ENCODE data around the gene DUXA.
"Not testable (repeated sequence)": the region's sequence is repeated elsewhere in the genome, so short reads cannot be mapped to it uniquely, and the experiment has no call there.

The DUXA gene

GRCh38 chr19:57167385-57167784 is at the start of gene DUXA:
Gene DUXA, minus strand, starts transcription at chr19:57167485. Its CDS starts 42 bp downstream, at chr19:57167443.
- DNase-seq, result no peak

- DNase-seq, result no peak
Measured at GRCh38 chr19:57212109-57212508, 44.8 kb upstream of the DUXA start.

DNA sequence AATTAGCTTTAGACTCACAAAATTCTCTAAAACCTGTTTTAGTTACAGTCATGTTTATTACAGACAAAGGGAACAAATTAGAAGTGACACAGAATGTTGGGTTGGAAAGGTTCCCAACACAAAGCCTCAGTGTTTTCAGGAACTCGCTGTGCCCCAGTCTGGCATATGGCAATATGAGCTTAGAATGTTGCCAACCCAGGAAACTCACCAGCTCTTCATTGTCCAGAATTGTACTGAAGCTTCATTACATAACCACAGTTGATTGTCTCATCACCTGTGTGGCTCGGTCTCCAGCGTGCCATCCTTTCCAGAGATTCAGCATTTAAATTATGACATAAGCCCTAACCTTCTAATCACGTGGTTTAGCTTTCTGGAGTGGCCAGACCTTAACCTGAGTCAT is 43.1 kb upstream of the DUXA start:
- DNase-seq, result no peak

DNA sequence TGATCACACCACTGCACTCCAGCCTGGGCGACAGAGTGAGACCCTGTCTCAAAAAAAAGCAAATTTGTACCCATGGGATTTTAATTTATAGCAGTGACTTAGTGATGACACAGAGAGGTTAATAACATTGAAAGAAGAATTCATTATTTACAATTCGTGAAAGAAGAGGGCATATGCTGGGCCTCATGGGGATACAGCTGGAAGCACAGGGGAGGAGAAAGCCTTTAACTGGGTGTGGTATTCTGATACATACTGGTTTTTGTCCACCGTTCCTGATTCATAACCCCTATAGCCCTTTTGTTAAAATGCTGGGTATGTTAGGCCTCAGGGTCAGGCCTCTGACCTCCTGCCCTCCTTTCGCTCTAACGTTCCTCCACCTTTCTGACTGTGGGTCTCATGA is 34.9 kb upstream of the DUXA start:
- DNase-seq, result no peak

GRCh38 chr19:57197874-57198273 is 30.6 kb upstream of the DUXA start:
- peak; percentile 25 for DNase-seq

DNA sequence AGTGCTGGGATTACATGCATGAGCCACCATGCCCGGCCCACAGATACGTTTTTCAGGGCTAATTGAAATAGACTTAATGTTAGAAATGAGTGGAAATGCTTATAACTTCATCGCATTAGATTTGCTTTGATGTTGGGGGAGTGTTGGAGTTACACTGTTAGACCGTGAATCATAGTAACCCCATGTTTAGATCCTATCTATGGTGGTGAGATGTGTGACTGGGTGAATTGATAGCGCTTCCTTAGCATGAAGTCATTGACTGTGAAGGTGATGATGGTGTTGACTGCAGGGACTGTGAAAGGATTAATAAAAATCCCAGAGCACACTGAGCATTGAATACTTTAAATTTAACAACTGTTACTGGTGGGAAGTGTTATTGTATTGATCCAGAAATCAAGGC is 25.7 kb upstream of the DUXA start:
- no peak for DNase-seq

- no peak for DNase-seq
Measured at GRCh38 chr19:57192077-57192420, 24.8 kb upstream of the DUXA start.

DNA sequence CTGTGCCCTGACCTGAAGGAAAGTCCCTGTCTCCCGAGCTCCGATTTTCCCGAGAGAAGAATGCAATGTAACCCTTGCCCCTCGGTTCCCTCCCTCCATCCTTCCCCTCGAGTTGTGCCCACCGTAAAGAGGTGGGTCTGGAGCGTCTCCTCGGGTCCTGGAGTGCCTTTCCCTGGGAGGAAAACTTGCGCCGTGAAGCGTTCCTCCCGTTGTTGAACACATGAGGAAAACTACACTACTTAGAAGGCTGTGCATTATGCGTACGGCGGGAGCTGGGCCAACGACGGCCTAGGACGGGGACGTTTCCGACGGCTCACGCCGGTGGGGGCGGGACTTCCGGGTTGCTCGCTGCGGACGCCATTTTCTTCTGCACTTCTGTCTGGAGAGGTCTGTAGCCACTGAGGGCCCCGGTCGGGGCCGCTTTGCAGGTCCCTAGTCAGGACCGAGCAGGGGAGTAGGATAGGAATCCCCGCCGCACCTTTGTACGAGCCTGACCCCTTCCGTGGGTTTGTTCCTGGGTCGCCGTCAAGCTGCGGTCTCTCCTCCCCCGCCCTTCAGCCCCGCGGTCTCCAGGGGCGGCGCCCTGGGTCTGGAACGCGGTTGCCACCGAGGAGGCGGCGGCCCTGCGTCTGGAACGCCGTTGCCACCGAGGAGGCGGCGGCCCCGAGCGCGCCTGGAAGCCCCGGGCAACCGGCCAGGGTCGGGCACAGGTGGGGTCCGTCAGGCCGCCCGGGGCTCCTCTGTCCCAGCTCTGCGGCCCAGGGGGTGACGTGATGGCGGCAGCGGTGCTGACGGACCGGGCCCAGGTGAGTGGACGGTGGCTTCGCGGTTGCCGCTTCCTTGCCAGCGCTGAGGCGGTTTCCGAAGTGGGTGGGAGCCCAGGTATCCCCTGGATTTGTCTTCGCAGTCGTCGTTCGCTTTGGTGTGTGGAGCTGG is 24.1 kb upstream of the DUXA start, which contains the start of gene ZNF264:
Gene ZNF264, plus strand, starts transcription at position 360 of the 936 bp plus-strand sequence. Its CDS starts 414 bp downstream, at position 774.
- DNase-seq, result peak; percentile 69

DNA sequence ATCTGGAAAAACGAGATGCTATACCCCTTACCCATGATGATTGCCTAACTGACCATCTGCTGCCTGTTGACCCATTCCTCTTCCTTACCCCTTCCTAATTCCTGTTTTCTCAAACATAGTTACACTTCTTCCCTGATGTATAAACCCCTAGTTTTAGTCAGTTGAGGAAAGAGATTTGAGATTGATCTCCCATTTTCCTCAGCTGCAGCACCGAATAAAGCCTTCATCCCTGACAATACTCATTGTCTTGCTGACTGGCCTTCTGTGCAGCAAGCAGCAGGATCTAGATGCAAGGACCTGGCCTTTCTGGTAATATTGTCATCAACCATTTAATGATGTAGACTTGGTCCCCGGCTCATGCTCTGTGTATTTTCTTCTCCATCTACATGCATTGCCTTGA is 23.0 kb upstream of the DUXA start:
- DNase-seq, result no peak

GRCh38 chr19:57171551-57172081 is 4.3 kb upstream of the DUXA start:
- DNase-seq, result peak; percentile 12

DNA sequence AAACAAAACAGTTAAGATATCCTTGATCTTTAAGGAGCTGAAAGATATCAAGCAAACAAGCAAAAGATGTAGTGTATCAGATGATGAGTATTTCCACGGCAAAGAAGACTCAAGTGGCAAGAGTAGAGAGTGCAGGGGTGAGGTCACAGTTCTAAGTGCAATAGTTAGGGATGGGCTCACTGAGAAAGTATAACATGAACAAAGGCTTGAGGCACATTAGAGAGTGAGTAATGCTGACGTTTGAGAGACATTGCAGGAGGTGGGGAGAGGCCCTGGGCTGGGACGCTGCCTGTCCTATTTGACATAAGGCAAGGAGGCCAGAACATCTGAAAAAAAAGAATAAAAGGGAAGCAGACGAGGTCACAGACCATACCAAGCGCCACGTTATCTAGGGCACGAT is 1.4 kb downstream of the DUXA start:
- no peak for DNase-seq

- DNase-seq, result no peak
Measured at GRCh38 chr19:57161985-57162539, 5.2 kb downstream of the DUXA start.

DNA sequence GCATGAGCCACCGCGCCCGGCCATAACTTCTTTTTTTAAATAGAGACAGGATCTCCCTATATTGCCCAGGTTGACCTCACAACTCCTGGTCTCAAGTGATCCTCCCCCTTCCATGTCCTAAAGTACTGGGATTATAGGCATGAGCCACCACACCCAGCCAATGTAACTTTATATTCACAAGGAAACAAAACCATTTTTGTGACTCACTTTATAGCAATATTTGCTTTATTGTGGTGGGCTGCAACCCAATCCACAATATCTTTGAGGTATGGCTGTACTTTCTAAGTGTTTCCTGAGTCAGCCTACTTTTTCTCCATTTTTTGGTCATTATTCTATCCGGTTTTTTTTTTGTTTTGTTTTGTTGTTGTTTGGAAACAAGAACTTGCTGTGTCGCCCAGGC is 14.4 kb downstream of the DUXA start:
- DNase-seq, result no peak

- no peak for DNase-seq
Measured at GRCh38 chr19:57141699-57142098, 25.6 kb downstream of the DUXA start.

DNA sequence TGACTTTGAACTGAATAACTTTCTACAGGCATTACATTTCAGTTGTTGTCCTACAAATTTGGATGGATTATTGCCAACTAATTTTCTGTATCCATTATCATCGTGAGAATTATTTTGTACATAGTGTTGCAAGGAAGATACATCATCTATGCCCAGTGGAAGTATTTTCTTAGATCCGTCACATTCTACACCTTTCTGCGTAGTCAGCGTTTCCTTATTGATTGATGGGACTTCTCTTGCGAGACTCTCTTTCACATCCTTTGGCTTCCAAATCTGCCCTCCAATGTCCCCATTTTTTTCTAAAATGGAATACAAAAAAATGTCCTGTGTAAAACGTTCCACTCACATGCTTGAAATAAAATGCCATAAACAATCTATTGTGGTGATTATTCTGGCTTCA is 31.5 kb downstream of the DUXA start:
- DNase-seq, result no peak

- not testable (repeated sequence) for DNase-seq
Measured at GRCh38 chr19:57127403-57127802, 39.9 kb downstream of the DUXA start.

GRCh38 chr19:57123882-57124281 is 43.4 kb downstream of the DUXA start:
- DNase-seq, result no peak

- no peak for DNase-seq
Measured at GRCh38 chr19:57118848-57119247, 48.4 kb downstream of the DUXA start.

GRCh38 chr19:57113501-57113900 is 53.8 kb downstream of the DUXA start:
- DNase-seq, result not testable (repeated sequence)

DNA sequence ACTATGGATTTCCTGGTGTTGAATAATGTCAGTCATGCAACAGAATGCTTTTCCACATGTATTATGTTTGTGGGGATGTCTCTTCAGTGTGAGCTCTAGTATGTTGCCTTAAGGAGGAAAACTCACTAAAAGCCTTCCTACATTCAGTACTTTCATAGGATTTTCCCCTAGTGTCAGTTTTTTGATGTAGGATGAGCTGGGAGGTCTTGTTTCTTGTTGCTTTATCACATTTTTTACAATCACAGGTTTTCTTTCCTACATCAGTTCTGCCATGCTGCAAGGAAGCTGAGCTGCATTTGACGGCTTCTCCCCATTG is 56.0 kb downstream of the DUXA start:
- no peak for DNase-seq

DNA sequence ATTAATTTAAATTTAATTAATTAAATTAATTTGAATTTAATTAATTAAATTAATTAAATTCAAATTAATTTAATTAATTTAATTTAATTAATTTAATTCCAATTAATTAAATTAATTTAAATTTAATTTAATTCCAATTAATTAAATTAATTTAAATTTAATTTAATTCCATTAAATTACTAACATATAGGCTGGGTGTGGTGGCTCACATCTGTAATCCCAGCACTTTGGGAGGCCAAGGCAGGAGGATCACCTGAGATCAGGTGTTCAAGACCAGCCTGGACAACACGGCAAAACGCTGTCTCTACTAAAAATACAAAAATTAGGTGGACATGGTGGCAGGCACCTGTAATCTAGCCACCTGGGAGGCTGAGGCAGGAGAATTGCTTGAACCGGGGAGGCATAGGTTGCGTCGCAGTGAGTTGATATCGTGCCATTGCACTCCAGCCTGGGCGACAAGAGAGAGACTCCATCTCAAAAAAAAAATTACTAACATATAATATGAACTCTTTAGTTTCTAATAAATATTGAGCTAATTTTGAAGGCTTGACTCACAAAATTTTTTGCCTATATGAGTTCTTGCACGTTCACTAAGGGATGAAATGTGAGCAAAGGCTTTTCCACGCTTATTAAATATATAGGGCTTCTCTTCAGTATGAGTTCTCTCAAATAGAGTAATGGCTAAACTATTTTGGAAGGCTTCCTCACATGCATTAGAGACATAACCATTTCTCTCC is 56.5 kb downstream of the DUXA start:
- DNase-seq, result no peak

- no peak for DNase-seq
Measured at GRCh38 chr19:57106722-57107235, 60.5 kb downstream of the DUXA start.

DNA sequence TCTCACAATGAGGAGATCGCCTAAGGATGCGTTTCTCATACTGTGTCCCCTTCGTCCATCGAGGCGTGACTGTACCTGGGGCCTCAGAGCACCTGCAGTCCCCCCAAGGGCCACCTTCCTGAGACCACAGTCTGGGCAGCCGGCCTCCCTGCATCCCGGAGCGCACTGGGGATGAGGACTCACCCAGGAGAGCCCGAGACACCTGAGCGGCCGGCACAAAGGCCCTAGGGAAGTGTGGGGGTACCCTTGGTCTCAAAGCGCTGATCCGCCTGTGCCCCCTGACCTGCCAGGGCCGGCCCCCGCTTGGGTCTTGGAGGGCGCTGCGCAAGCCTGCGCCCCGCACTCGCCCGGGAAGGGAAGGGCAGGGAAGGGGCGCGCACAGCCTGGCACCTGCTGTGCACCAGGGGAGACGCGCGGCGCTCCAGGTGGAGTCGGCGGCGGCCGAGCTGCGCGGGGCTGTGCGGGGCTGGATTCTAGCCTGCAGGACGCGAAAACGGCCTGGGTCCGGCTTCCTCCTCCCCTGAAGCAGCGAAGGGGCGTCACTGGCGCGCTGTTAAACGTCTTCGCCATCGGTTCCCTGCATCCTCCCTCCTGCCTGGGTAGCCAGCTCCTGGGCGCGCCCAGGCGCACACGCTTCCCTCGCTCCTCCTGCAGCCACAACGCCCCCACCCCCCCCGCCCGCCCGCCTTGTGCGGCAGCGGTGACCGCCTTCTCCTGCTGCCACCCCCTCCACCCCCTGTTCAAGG is 61.1 kb downstream of the DUXA start:
- no peak for DNase-seq

Measured in DMS 273 treated with DMSO at 0.1 percent for 48 hours (cell line).